ENCODE data around the gene UBIAD1.

- TF ChIP-seq POLR2AphosphoS5 (IDR thresholded peaks at IDR 0.05; ENCODE audit: low read depth, low read length) (no peak), TAF1 (IDR thresholded peaks at IDR 0.05; ENCODE audit: borderline replicate concordance, insufficient read depth, low read length) (no peak), SIN3A (IDR thresholded peaks at IDR 0.05; ENCODE audit: borderline replicate concordance, insufficient read depth, low read length) (no peak)
Measured at GRCh38 chr1:11301601-11302000, 28.6 kb downstream of the UBIAD1 start.
